22Rv1 (cell line): Measurements from ENCODE around the gene MEGF11.

Source experiments
- ZFX ChIP-seq: fragments of 450-650 bp; IDR thresholded peaks from 2 replicates; pipeline ENCODE4 v1.6.1; 2017; ENCODE audit warnings: antibody characterized with exemption, borderline replicate concordance
- TF ChIP-seq, protein P1 (sequence below): fragments of 450-650 bp; IDR thresholded peaks from 2 replicates; pipeline ENCODE4 v1.5.1; 2017; ENCODE audit warnings: mild to moderate bottlenecking

DNA sequence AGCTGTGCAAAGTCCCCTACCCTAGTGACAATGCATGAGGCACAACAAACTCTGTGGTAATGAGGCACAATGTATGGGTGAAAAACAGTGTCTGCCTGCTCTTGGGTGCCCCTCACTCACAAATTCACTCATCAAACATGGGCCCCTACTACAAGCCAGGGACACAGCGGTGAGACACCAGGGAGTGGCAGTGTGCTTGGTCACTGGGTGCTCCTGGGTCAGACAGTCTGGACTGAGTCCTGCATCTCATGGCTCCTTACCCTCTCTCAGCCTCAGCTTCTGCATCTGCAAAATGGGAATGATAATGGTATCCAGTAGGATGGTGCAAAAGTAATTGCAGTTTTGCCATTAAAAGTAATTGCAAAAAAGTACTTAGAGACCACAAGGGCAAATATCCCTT is 184.7 kb downstream of the MEGF11 start:
- TF ChIP-seq, protein P1, sequence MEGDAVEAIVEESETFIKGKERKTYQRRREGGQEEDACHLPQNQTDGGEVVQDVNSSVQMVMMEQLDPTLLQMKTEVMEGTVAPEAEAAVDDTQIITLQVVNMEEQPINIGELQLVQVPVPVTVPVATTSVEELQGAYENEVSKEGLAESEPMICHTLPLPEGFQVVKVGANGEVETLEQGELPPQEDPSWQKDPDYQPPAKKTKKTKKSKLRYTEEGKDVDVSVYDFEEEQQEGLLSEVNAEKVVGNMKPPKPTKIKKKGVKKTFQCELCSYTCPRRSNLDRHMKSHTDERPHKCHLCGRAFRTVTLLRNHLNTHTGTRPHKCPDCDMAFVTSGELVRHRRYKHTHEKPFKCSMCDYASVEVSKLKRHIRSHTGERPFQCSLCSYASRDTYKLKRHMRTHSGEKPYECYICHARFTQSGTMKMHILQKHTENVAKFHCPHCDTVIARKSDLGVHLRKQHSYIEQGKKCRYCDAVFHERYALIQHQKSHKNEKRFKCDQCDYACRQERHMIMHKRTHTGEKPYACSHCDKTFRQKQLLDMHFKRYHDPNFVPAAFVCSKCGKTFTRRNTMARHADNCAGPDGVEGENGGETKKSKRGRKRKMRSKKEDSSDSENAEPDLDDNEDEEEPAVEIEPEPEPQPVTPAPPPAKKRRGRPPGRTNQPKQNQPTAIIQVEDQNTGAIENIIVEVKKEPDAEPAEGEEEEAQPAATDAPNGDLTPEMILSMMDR: no peak
- TF ChIP-seq ZFX: no peak
